GM10266 (cell line): ENCODE measurements around the gene TUFT1.

Source experiments
- DNase-seq: peaks from one replicate; pipeline ENCODE4 v3.0.0; 2012; ENCODE audit errors: extremely low spot score
- CTCF ChIP-seq: IDR thresholded peaks from 2 replicates; pipeline ENCODE4 v1.5.1; 2012; ENCODE audit warnings: mild to moderate bottlenecking, low read depth; ENCODE audit not compliant: control insufficient read depth, insufficient read depth; ENCODE audit errors: missing control alignments

Gene TUFT1

DNA sequence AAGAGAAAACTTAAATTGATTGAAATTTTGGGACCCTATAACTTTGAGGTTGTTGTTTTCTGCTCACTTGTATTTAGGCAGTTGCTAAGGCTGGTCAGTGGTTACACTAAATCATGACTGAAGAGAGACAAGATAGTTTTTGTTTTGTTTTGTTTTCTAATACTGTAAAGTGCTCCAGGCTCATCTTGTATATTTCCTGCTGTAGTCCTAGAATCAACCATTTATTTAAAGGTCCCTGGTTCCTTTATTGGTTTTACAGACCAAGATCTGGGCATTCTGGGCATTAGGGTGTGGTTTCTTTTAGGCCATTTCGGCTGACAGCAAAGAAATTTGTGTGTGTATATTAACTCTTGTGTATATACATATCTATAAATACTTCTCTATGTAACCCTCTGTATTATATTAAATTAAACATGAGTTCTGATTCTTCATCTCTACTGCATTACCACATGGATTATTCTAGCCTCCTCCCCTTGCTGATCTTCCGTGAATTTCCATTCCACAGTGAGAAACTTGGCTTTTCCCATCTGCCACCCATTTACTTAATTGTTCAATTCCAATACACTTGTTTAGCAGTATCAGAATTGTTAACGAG is 86.7 kb downstream of the TUFT1 start:
- no peak for DNase-seq
- TF ChIP-seq CTCF, result no peak

DNA sequence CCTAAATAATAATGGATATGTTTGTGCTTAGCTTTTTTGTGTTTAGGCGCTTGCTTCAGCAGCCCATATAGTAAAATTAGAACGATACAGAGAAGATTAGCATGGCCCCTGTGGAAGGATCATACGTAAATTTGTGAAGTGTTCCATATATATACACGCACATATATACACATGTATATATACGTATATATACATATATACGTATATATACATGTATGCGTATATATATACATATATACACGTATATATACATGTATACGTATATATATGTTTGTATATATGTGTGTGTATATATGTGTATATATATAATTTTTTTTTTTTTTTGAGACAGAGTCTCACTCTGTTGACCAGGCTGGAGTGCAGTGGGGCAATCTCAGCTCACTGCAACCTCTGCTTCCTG is 89.2 kb downstream of the TUFT1 start:
- DNase-seq, result no peak
- no peak for TF ChIP-seq CTCF
